Inferior parietal cortex (tissue), 1 donor: ENCODE data around the gene EPHA4.

Source experiments
- DNase-seq: peaks from one replicate; pipeline ENCODE4 v3.0.0-alpha.2; 2016; ENCODE audit errors: extremely low spot score

Gene EPHA4

DNA sequence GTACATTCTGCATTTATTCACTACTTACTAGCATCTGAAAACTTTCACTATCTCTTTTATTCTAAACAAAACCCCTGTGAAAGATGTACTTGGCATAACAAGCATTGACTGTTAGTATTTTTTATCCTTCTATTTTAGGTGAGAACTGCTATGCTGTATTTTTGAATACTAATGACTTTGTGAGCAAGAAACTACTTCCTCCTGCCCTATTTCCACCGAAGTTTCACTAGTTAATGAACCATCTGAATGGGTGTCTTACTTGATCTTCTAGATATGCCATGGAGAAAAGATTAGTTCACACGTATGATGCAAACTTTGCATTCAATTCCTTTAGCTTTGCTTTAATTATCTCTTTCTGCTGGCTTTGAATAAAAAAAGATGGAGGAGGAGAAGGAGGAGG lies 68.1 kb downstream of the EPHA4 start:
- DNase-seq: no peak

- DNase-seq: no peak
Observed at GRCh38 chr2:221502270-221503010, 69.7 kb downstream of the EPHA4 start.

GRCh38 chr2:221501883-221502269 lies 70.2 kb downstream of the EPHA4 start:
- DNase-seq: no peak

- DNase-seq: no peak
Observed at GRCh38 chr2:221501210-221501882, 70.8 kb downstream of the EPHA4 start.

DNA sequence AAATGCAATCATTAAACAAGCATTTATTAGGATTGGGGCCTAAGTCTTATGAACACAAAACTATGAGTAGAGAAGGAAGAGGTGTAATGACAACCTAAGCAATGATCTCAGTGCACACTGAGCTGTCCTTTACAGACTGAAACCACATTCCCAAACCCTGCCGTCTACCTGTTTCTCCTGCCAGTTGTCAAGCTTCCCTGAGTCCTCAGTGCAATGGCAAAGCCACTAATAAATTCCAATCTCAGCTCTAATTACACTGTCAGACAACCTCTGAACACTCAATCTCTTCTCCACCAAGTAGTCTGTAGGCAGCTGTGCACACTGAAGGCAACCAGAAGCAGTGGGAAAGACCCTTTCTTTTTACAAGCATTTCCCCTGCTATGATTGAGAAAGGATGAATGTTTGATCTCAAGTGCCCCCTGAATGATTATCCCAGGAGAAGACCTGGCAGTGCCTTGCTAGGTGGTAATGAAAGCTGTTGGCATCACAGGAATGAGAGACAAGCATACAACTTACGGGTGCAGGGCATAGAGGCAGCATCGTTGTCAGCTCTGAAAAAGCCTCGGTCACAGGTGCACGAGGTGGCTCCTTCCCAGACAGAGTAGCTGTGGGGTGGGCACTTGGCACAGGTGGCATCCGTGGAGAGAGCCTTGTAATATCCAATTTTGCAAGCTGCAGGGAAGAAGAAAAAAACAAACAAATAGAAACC lies 71.4 kb downstream of the EPHA4 start:
- DNase-seq: no peak

DNA sequence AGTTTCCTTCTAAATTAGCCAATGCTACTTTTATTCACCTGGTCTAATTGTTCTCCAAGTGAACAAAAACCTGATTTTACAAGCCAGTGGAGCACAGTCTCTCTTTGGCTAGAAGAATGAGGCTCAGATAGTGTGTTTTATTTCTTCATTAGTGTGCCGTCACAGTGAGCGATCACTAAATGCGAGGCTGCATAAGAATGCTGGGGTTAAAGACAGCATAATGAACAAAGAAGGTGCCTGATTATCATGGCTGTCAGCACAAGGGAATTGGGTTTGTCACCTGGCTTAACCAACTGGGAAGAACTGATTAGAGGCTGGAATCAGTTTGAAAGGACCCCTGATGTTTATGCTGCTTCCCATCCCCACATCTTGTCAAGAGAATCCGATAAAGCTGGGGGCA lies 76.4 kb downstream of the EPHA4 start:
- no peak for DNase-seq

- DNase-seq: no peak
Observed at GRCh38 chr2:221494556-221494955, 77.5 kb downstream of the EPHA4 start.

DNA sequence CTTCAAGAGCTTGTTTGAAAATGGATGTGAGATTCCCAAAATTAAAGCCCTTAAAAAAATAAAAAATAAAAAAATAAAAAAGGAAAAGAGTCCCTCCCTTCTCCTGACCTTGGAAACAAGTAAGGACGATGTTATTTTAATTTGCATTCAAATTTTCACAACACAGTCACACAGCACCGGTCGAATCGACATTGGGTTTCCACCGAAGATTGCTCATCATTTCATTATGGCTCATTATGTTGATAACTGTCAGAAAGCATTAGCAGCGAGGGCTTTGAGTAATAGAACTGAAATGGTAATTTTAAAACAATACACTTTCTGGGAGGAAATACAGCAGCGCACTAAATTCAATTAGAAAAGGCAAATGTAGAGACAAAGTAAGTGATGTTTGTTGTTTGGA lies 78.7 kb downstream of the EPHA4 start:
- DNase-seq: no peak

DNA sequence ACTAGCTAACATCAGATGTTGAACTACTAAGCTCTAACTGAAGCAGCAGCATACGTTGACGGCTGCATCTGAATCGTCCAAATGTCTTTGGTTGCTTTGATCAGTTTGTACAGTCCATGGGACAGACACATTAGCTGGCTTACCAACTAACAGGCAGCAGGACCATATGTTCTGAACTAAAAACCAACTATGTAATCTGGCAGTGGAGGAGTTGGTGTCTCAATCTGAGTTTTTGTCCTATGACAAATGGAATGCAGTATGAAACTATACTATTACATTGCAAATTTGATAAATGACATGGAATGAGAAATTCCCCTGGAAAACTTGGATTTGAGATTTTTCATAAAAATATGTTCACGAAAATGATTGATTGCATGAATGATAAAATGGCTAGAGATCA lies 79.5 kb downstream of the EPHA4 start:
- DNase-seq: no peak

DNA sequence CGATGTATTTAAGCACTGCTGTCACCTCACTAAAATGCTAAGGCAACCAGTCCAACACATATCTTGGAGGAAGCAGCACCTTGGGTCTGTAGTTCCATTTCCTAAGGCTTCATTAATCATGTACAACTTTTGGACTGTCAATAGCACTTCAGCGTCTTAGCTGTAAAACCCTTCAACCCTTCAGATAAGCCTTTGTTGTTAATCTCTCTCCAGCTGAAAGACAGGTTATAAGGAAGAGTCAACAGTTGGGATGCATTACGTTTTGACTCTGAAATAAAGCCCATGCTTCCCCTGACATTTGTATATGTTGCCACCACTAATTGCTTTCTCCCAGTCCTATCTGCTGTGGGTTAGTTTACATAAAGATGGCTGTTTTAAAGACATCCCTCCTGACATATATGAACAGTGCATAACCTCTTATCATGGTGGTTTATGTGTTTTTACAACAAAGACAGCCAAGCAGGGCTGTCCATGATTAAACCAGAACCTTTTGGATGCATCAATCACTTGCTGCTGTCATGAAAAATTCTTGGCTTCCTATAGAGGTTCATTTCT lies 81.5 kb downstream of the EPHA4 start:
- DNase-seq: no peak

GRCh38 chr2:221488136-221488807 lies 83.8 kb downstream of the EPHA4 start:
- DNase-seq: no peak

DNA sequence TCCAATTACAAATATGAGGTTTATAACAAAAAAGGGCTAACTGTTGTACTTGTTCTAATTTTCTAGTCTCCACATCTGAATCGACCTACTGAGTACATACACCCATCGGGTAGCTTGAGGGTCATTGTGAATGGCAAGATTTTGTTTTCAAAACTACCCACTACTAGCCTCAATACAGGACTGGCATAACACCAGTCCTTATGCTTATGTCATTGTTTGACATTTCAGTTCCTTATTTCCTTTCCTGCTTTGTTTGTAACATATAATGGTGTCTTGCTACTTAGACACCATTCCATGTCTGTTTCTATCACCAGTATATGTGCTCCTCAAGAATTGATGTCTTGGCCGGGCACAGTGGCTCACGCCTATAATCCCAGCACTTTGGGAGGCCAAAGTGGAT lies 86.0 kb downstream of the EPHA4 start:
- no peak for DNase-seq

DNA sequence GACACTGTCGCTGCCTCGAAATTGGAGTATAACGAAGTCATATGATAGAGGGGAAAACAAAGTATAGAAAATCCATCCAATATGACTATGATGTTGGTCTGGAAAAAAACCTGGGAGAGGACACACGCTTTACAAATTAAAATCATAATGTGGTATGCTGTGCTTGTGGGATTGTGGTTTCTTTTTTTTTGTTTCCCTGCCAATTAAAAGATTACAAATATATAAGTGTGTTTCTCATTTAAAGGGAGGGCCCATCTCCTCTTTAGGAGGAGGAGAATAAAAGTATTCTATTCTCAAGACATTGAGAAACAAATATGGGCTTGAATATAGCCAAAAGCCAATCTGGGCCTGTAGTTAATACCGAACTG lies 86.6 kb downstream of the EPHA4 start:
- no peak for DNase-seq

DNA sequence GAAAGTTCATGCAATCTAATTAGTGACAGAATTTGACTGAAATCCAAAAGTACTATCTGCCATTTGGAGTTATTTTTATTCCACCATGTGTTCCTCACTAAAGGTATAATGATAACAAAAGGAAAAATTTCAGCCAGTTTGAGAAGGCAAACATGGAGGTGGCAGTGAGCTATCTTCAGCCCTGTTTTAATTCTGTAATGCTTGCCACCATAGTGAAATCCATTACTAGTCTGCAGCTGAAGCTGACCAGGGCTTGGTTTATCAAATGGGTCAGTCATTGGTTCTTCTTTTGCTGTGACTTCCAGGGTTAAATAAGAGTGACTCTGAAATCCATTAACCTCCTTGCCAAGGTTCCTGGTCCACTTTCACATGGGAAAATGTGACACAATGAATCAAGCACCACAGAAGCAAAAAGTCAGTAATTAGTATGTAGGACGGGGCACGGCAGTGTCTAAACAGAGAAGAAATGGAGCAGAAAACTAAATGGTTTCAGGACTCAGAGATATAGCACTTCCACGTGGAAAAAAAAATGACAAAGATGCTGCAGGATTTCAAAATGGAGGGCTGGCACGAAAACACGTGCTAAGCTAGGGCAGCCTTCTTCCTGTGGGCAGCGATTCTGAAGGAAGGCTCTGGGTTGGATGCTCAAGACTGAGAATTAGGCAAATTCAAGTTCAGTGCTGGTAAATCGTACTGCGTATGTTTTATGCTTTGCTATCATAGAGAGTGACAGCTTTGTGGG lies 87.2 kb downstream of the EPHA4 start:
- DNase-seq: no peak

GRCh38 chr2:221482666-221483455 lies 89.2 kb downstream of the EPHA4 start:
- no peak for DNase-seq

DNA sequence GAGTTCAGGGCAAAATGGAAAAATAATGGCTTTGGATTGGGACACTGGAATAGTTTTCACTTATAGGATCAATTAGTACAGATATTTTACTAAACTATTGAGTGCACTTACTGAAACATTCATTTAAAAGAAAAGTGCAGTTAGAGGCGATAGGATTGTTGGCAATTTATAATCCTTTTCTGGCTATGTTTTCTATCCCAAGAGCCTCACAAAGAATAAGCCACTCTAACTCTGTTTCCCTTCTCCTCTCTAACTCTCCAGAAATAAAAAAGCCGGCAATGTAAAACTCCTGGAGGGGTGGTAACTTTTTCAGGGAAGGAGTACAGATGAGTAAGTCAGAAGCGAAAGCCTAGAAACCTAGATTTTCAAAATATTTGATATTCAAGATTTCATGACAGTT lies 91.3 kb downstream of the EPHA4 start:
- no peak for DNase-seq

DNA sequence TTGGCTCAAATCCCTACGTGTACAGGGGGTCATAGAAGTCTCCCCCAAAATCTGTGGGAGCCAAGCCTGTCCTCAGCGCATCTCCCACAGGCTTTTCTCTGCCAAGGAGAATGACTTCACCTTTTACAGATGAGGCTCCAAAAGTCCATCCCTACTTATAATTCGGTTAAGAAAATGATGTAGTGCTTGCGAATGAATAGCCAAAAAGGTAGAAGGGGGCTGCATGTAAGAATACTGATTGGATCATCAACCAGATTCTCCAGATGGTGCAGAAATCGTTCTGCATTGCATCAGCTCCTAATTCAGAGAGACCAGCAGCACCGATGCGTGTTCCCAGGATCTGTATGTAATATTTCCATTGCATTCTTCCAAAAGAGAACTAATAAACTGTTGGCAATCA lies 91.9 kb downstream of the EPHA4 start:
- DNase-seq: no peak

- no peak for DNase-seq
Observed at GRCh38 chr2:221478485-221478863, 93.6 kb downstream of the EPHA4 start.

GRCh38 chr2:221477714-221478484 lies 94.2 kb downstream of the EPHA4 start:
- no peak for DNase-seq

- DNase-seq: no peak
Observed at GRCh38 chr2:221476195-221476594, 95.9 kb downstream of the EPHA4 start.
